Adrenal gland (tissue), 12 donors: ENCODE data around the gene STC2. TPM values are rescaled to one million over a fixed set of nuclear protein-coding genes. Genes with fewer than 3 reads are reported as not detected.

Source experiments
- DNase-seq, 7 donors: peaks; one replicate each; pipeline ENCODE4 v3.0.0-alpha.2; 2019 to 2020
- H3K27ac ChIP-seq, 5 donors: fragments of 200-600 bp; sonication (generic) in 4 of 5; 1 replicate in 3 of 5; 2 replicates in 2 of 5; pipeline versions ENCODE4 v1.5.1 to v1.8.0; 2016 to 2020; ENCODE audit warnings: mild to moderate bottlenecking in 1 of 5
- H3K27me3 ChIP-seq: fragments of 200-600 bp; 2 replicates; pipeline ENCODE4 v1.8.0; 2021
- H3K36me3 ChIP-seq, 2 donors: fragments of 200-600 bp; replicated peaks in 1 of 2; 1 replicate in 1 of 2; 2 replicates in 1 of 2; pipeline versions ENCODE4 v1.5.1 to v1.8.0; 2018 to 2022
- H3K4me1 ChIP-seq, 2 donors: fragments of 200-600 bp; replicated peaks in 1 of 2; 1 replicate in 1 of 2; 2 replicates in 1 of 2; pipeline versions ENCODE4 v1.5.1 to v1.8.0; 2018 to 2021
- H3K4me3 ChIP-seq, 4 donors: fragments of 200-600 bp; sonication (generic) in 3 of 4; one replicate each; pipeline ENCODE4 v1.5.1; 2016 to 2018
- H3K9me3 ChIP-seq, 3 donors: fragments of 200-600 bp; sonication (generic) in 1 of 3; replicated peaks in 1 of 3; 1 replicate in 2 of 3; 2 replicates in 1 of 3; pipeline versions ENCODE4 v1.5.1 to v1.8.0; 2016 to 2021
- CTCF ChIP-seq, 6 experiments: fragments of 450-650 bp in 4 of 6; fragments of 200-600 bp in 2 of 6; sonication (generic) in 1 of 6; IDR thresholded peaks; 1 replicate in 5 of 6; 2 replicates in 1 of 6; pipeline versions ENCODE4 v1.5.1 to v1.8.0; 2016 to 2021; ENCODE audit warnings: antibody characterized with exemption in 6 of 6, mild to moderate bottlenecking in 2 of 6, moderate library complexity in 1 of 6
- POLR2A ChIP-seq, 2 donors: fragments of 450-650 bp; IDR thresholded peaks; one replicate each; pipeline ENCODE4 v1.6.1; 2017; ENCODE audit warnings: antibody characterized with exemption in 2 of 2, mild to moderate bottlenecking in 2 of 2, moderate library complexity in 1 of 2
- WGBS, 4 donors: extraction: QIAGEN DNeasy Blood & Tissue Kit in 2 of 4; methylation state at CpG; one replicate each; pipeline versions ENCODE4 v1.1.5 to v1.1.7; 2013 to 2017; 5-methylcytosine and 5-hydroxymethylcytosine counted together
- intact Hi-C, 2 donors: fragments of 100-400 bp; cut with DNase I; formaldehyde crosslinking; loops; one replicate each; pipeline versions ENCODE4 v1.14.1 to v1.15.0; 2022 to 2023
- polyA plus RNA-seq, 3 donors: library from polyadenylated mRNA; stranded (reverse); fragments of 200-250 nt in 2 of 3; fragments of 350-450 nt in 1 of 3; fragmentation: Illumina TruSeq in 1 of 3; extraction: RNeasy Lipid Tissue Mini Kit (QIAGEN cat#74804) in 1 of 3; gene quantifications; one replicate each; pipeline ENCODE4 v1.2.3, GENCODE V29; 2013 to 2014
- total RNA-seq, 9 donors: library from RNA; depleted of rRNA in 4 of 9; stranded (reverse); fragments of >200 nt in 4 of 9; fragments of 120-200 nt in 1 of 9; fragmentation: NEBNext Ultra II Directional in 1 of 9; extraction: Animal tissue kit (Norgen Biotek cat#: 25700) in 1 of 9; gene quantifications; one replicate each; pipeline versions ENCODE4 v1.1.0 to v1.2.4, GENCODE V29; 2013 to 2023
- donor health status: healthy with polysubstance abuse.
- donor health status: Bipolar disorder and iron deficiency.
- donor health status: DM: yes; HTN: yes; CAD: no.
- donor health status: DM: no; HTN: no; CAD: no.
- donor health status: DM: no; HTN: no; CAD: no.
- donor health status: DM: yes; HTN: yes; CAD: no.

Gene STC2
- total and polyA plus RNA-seq, 12 donors: 0.28 to 3.5 (median 1.0) TPM

- Histone ChIP-seq H3K36me3 (no peaks in the 10 kb centered on the region), H3K4me3 (no peak overlapping the region), H3K27ac (peak overlapping the region in 2 of 5 donors; percentile 22 to 68), H3K4me1 (peaks cover 0 to 14% of the 10 kb centered on the region in 2 donors), H3K27me3 (peaks cover 25% of the 10 kb centered on the region), H3K9me3 (no peaks in the 10 kb centered on the region)
- 43 to 63% (median 51%) methylated on average over 6 to 10 of the region's 10 CpGs for WGBS, 4 donors
- DNase-seq: peak in 2 of 7 donors; percentile 38 to 59
- intact Hi-C loops: no loop called here
- no peak for TF ChIP-seq POLR2A (IDR thresholded peaks at IDR 0.05)
- TF ChIP-seq CTCF (IDR thresholded peaks at IDR 0.05): no peak
Observed at GRCh38 chr5:173320259-173320658, 8.0 kb downstream of the STC2 start.

- Histone ChIP-seq H3K4me3 (no peak overlapping the region), H3K27me3 (peaks cover 22% of the 10 kb centered on the region), H3K4me1 (peaks cover 0 to 18% of the 10 kb centered on the region in 2 donors), H3K9me3 (no peaks in the 10 kb centered on the region), H3K36me3 (no peaks in the 10 kb centered on the region), H3K27ac (peak overlapping the region in 2 of 5 donors; percentile 22 to 68)
- no peak for TF ChIP-seq POLR2A (IDR thresholded peaks at IDR 0.05)
- no peak for TF ChIP-seq CTCF (IDR thresholded peaks at IDR 0.05)
- 74 to 82% (median 80%) methylated on average over 4 to 5 of the region's 5 CpGs for WGBS, 4 donors
- intact Hi-C loops: no loop called here
- peak in 1 of 7 donors; percentile 42 for DNase-seq
Observed at GRCh38 chr5:173319646-173320045, 8.6 kb downstream of the STC2 start.

GRCh38 chr5:173318881-173319620 lies 9.2 kb downstream of the STC2 start:
- intact Hi-C loops: no loop called here
- DNase-seq: peak in 1 of 7 donors; percentile 11
- Histone ChIP-seq H3K9me3 (no peaks in the 10 kb centered on the region), H3K27ac (peak overlapping the region in 1 of 5 donors; percentile 40), H3K4me1 (peaks cover 0 to 14% of the 10 kb centered on the region in 2 donors), H3K36me3 (no peaks in the 10 kb centered on the region), H3K4me3 (no peak overlapping the region), H3K27me3 (peaks cover 21% of the 10 kb centered on the region)
- WGBS, 4 donors: 77 to 89% (median 81%) methylated on average over 6 to 7 of the region's 7 CpGs
- TF ChIP-seq POLR2A (IDR thresholded peaks at IDR 0.05) (no peak), CTCF (IDR thresholded peaks at IDR 0.05) (no peak)

GRCh38 chr5:173318330-173318729 lies 9.9 kb downstream of the STC2 start:
- TF ChIP-seq CTCF (IDR thresholded peaks at IDR 0.05) (no peak), POLR2A (IDR thresholded peaks at IDR 0.05) (no peak)
- WGBS, 4 donors: 75 to 96% (median 95%) methylated on average over 2 of the region's 2 CpGs
- H3K4me3 ChIP-seq: no peak overlapping the region
- no peaks in the 10 kb centered on the region for H3K36me3 ChIP-seq
- H3K4me1 ChIP-seq: peaks cover 0 to 9% of the 10 kb centered on the region in 2 donors
- no peak overlapping the region for H3K27ac ChIP-seq
- no peaks in the 10 kb centered on the region for H3K9me3 ChIP-seq
- intact Hi-C loops: no loop called here
- DNase-seq: peak in 1 of 7 donors; percentile 20
- H3K27me3 ChIP-seq: peaks cover 17% of the 10 kb centered on the region
